HCT116 (cell line): ENCODE results near the gene ELL2. TPM values are rescaled to one million over a fixed set of nuclear protein-coding genes. Genes with fewer than 3 reads are reported as not detected.

Experiments used
- ATAC-seq: fragments of 200-7000 bp; cut with Tn5 transposase; 2 replicates; pipeline ENCODE4 v1.9.1; 2020; ENCODE audit warnings: mild to moderate bottlenecking, moderate library complexity
- BruUV-seq: library from RNA; stranded (reverse); fragments of 400-500 nt; replicated peaks from 2 replicates; lab custom pipeline; 2021; lab: Mats Ljungman, UMichigan
- CTCF ChIA-PET: fragments of 300-600 bp; sonication (Branson Sonifier 250); formaldehyde crosslinking; loops from one replicate; lab custom pipeline; 2021; ENCODE audit warnings: antibody characterized with exemption; lab: Charles Lee
- POLR2A ChIA-PET: fragments of 300-600, 350-600 bp; sonication (Branson Sonifier 250); formaldehyde crosslinking; loops from one replicate; lab custom pipeline; 2021; ENCODE audit warnings: antibody characterized with exemption; lab: Charles Lee
- RAD21 ChIA-PET, 2 experiments: fragments of 300-600 bp; sonication (Branson Sonifier 250); formaldehyde crosslinking; loops; one replicate each; lab custom pipeline; 2023; ENCODE audit warnings: low total read pairs in 2 of 2; ENCODE audit not compliant: uncharacterized antibody in 2 of 2, unreplicated experiment in 2 of 2, low non-redundant PET in 1 of 2; lab: Charles Lee
- DNase-seq: peaks from one replicate; pipeline ENCODE4 v3.0.0-alpha.2; 2010; ENCODE audit warnings: low read depth, low spot score
- H2AFZ ChIP-seq: fragments of 200-600 bp; shearing (Covaris generic), sonication (generic); 2 replicates; pipeline ENCODE4 v1.6.1; 2017; ENCODE audit warnings: low read depth, mixed run types, mixed read lengths, antibody characterized with exemption, low read length; ENCODE audit not compliant: poor library complexity, severe bottlenecking
- H3K27ac ChIP-seq: 2 replicates; pipeline ENCODE4 v1.5.1; 2012; ENCODE audit warnings: low read depth, low read length
- H3K27me3 ChIP-seq: fragments of 200-600 bp; sonication (generic); 2 replicates; pipeline ENCODE4 v1.6.1; 2016; ENCODE audit warnings: mixed run types, low read length, mixed read lengths; ENCODE audit not compliant: insufficient read depth
- H3K36me3 ChIP-seq, 2 experiments: fragments of 200-500 bp in 1 of 2; fragments of 200-600 bp in 1 of 2; sonication (Bioruptor generic) in 1 of 2; sonication (generic) in 1 of 2; 2 replicates each; pipeline versions ENCODE4 v1.5.1 to v1.6.1; 2014 to 2016; ENCODE audit warnings: low read length in 2 of 2, inconsistent platforms in 1 of 2, mixed read lengths in 1 of 2, mixed run types in 1 of 2; ENCODE audit not compliant: insufficient read depth in 2 of 2, control insufficient read depth in 1 of 2
- H3K4me1 ChIP-seq, 2 experiments: fragments of 200-600 bp in 1 of 2; sonication (generic) in 1 of 2; 2 replicates each; pipeline versions ENCODE4 v1.5.1 to v1.6.1; 2012 to 2017; ENCODE audit warnings: low read length in 2 of 2, inconsistent platforms in 1 of 2, mild to moderate bottlenecking in 1 of 2, mixed read lengths in 1 of 2, mixed run types in 1 of 2, moderate library complexity in 1 of 2; ENCODE audit not compliant: insufficient read depth in 2 of 2, control insufficient read depth in 1 of 2
- H3K4me2 ChIP-seq: fragments of 200-600 bp; sonication (generic); 2 replicates; pipeline ENCODE4 v1.6.1; 2017; ENCODE audit warnings: mixed run types, low read length, mixed read lengths
- H3K4me3 ChIP-seq, 2 experiments: fragments of 200-600 bp in 1 of 2; sonication (generic) in 1 of 2; replicated peaks in 1 of 2; 2 replicates each; pipeline ENCODE4 v1.5.1; 2011 to 2016; ENCODE audit warnings: low read length in 2 of 2, control low read depth in 1 of 2, low read depth in 1 of 2, mild to moderate bottlenecking in 1 of 2, mixed read lengths in 1 of 2, mixed run types in 1 of 2
- H3K79me2 ChIP-seq: fragments of 200-600 bp; sonication (generic); 2 replicates; pipeline ENCODE4 v1.6.1; 2017; ENCODE audit warnings: mild to moderate bottlenecking, mixed run types, low read length, moderate library complexity, mixed read lengths; ENCODE audit not compliant: insufficient read depth
- H3K9ac ChIP-seq: fragments of 200-600 bp; sonication (generic); 2 replicates; pipeline ENCODE4 v1.6.1; 2016; ENCODE audit warnings: low read length, mixed read lengths
- H3K9me2 ChIP-seq: fragments of 200-600 bp; sonication (generic), shearing (Covaris generic); 2 replicates; pipeline ENCODE4 v1.6.1; 2017; ENCODE audit warnings: mixed run types, mild to moderate bottlenecking, moderate library complexity; ENCODE audit not compliant: insufficient read depth
- H3K9me3 ChIP-seq, 2 experiments: fragments of 200-500 bp in 1 of 2; fragments of 200-600 bp in 1 of 2; sonication (Bioruptor generic) in 1 of 2; sonication (generic) in 1 of 2; 2 replicates each; pipeline ENCODE4 v1.6.1; 2014 to 2017; ENCODE audit warnings: low read length in 2 of 2, mixed read lengths in 2 of 2, inconsistent platforms in 1 of 2, low read depth in 1 of 2, mild to moderate bottlenecking in 1 of 2, mixed run types in 1 of 2, moderate library complexity in 1 of 2; ENCODE audit not compliant: control insufficient read depth in 1 of 2, insufficient read depth in 1 of 2
- H4K20me1 ChIP-seq: fragments of 200-600 bp; sonication (generic), shearing (Covaris generic); 2 replicates; pipeline ENCODE4 v1.6.1; 2017; ENCODE audit warnings: mixed run types, mild to moderate bottlenecking, moderate library complexity; ENCODE audit not compliant: insufficient read depth
- CEBPB ChIP-seq: IDR thresholded peaks from 2 replicates; pipeline ENCODE4 v1.6.1; 2012; ENCODE audit warnings: low read depth
- CTCF ChIP-seq, 3 experiments: fragments of 200-600 bp in 1 of 3; sonication (generic) in 1 of 3; IDR thresholded peaks in 2 of 3; conservative IDR thresholded peaks in 1 of 3; 2 replicates each; pipeline ENCODE4 v1.5.1; 2012 to 2017; ENCODE audit warnings: low read depth in 2 of 3, low read length in 2 of 3, antibody characterized with exemption in 1 of 3, borderline replicate concordance in 1 of 3, control low read depth in 1 of 3, mild to moderate bottlenecking in 1 of 3, mixed read lengths in 1 of 3, mixed run types in 1 of 3, moderate library complexity in 1 of 3; ENCODE audit not compliant: insufficient read depth in 1 of 3
- MAX ChIP-seq: IDR thresholded peaks from 2 replicates; pipeline ENCODE4 v1.6.1; 2012
- POLR2AphosphoS5 ChIP-seq: IDR thresholded peaks from 2 replicates; pipeline ENCODE4 v1.6.1; 2011; ENCODE audit warnings: mild to moderate bottlenecking, low read depth, low read length, moderate library complexity
- SIN3A ChIP-seq: IDR thresholded peaks from 2 replicates; pipeline ENCODE4 v1.6.1; 2012; ENCODE audit warnings: low read depth
- SP1 ChIP-seq: IDR thresholded peaks from 2 replicates; pipeline ENCODE4 v1.6.1; 2012; ENCODE audit warnings: low read depth
- SRF ChIP-seq: IDR thresholded peaks from 2 replicates; pipeline ENCODE4 v1.6.1; 2012; ENCODE audit warnings: low read depth
- YY1 ChIP-seq: IDR thresholded peaks from 2 replicates; pipeline ENCODE4 v1.6.1; 2011; ENCODE audit warnings: low read length, low read depth, moderate library complexity, mild to moderate bottlenecking; ENCODE audit not compliant: insufficient replicate concordance; ENCODE audit errors: extremely low read depth
- ZFX ChIP-seq: fragments of 450-650 bp; IDR thresholded peaks from 2 replicates; pipeline ENCODE4 v1.6.1; 2017
- intact Hi-C: fragments of 100-400 bp; cut with micrococcal nuclease; formaldehyde crosslinking; loops from 2 replicates; pipeline ENCODE4 v1.10.0; 2022
- total RNA-seq: library from RNA; stranded (reverse); gene quantifications from one replicate; pipeline ENCODE4 v1.2.1, GENCODE V29; 2021; ENCODE audit not compliant: unreplicated experiment

The ELL2 gene
- total RNA-seq, 1 experiment from 2014 or later: 29.8 TPM

- CTCF ChIA-PET: interaction anchor here (2.8 kb wide), 1 partner anchor 475 kb away, joined by 11 read pairs; no protein-coding TSS in a partner anchor
- ATAC-seq: 0 out of 2 replicates have a peak, but pooled peaks have one; percentile 19
- Histone ChIP-seq H3K9ac (no peak overlapping the region), H3K9me3 (no peaks in the 10 kb centered on the region), H4K20me1 (no peaks in the 10 kb centered on the region), H3K4me2 (peak overlapping the region; percentile 62), H3K36me3 (no peaks in the 10 kb centered on the region), H3K79me2 (no peaks in the 10 kb centered on the region), H3K4me3 (peak overlapping the region in 1 of 2 experiments; percentile 3; a peak in 1 of 4 replicates), H3K4me1 (peaks cover 6 to 40% of the 10 kb centered on the region in 2 experiments; a peak in 3 of 4 replicates), H2AFZ (peak overlapping the region; percentile 79), H3K27ac (no peak overlapping the region), H3K9me2 (no peaks in the 10 kb centered on the region), H3K27me3 (no peaks in the 10 kb centered on the region)
- intact Hi-C loops: no loop called here
- peak; percentile 30; the same call in 1 of the 2 replicates for TF ChIP-seq SP1
- no peak for TF ChIP-seq CTCF (IDR thresholded peaks at IDR 0.05 in 2 of 3, conservative IDR thresholded peaks at IDR 0.05 in 1 of 3; ENCODE audit: borderline replicate concordance in 1 of 3, insufficient read depth in 1 of 3, low read depth in 2 of 3, low read length in 2 of 3)
- no peak for TF ChIP-seq SRF
- TF ChIP-seq CEBPB: peak; percentile 87
- TF ChIP-seq MAX: peak; percentile 40
- RAD21 ChIA-PET: no interaction called here
- peak; percentile 24 for DNase-seq
- BruUV-seq: no TSS peak
- POLR2A ChIA-PET: interaction anchor here (0.6 kb wide), 1 partner anchor 12 kb away, joined by 4 read pairs; no protein-coding TSS in a partner anchor
Observed at GRCh38 chr5:95861221-95861863, 100.3 kb downstream of the ELL2 start.

GRCh38 chr5:95859661-95860060 lies 102.0 kb downstream of the ELL2 start:
- no peak for TF ChIP-seq SRF
- TF ChIP-seq ZFX: no peak
- TF ChIP-seq POLR2AphosphoS5: no peak
- TF ChIP-seq YY1: no peak
- no peak for TF ChIP-seq CTCF (IDR thresholded peaks at IDR 0.05 in 2 of 3, conservative IDR thresholded peaks at IDR 0.05 in 1 of 3; ENCODE audit: borderline replicate concordance in 1 of 3, insufficient read depth in 1 of 3, low read depth in 2 of 3, low read length in 2 of 3)
- no peak for TF ChIP-seq SIN3A
- Histone ChIP-seq H3K9me3 (no peaks in the 10 kb centered on the region), H3K9ac (no peak overlapping the region), H2AFZ (peak overlapping the region; percentile 93), H3K4me3 (no peak overlapping the region), H3K4me2 (peak overlapping the region; percentile 89), H3K79me2 (no peaks in the 10 kb centered on the region), H3K4me1 (peaks cover 6 to 40% of the 10 kb centered on the region in 2 experiments; a peak in 3 of 4 replicates), H3K9me2 (no peaks in the 10 kb centered on the region), H3K36me3 (no peaks in the 10 kb centered on the region), H4K20me1 (no peaks in the 10 kb centered on the region), H3K27me3 (no peaks in the 10 kb centered on the region), H3K27ac (no peak overlapping the region)
- DNase-seq (no peak), ATAC-seq (no peak)
- intact Hi-C loops: no loop called here
- ChIA-PET RAD21 (no interaction called here), POLR2A (interaction anchor here (0.9 kb wide), 1 partner anchor 477 kb away, joined by 3 read pairs; no protein-coding TSS in a partner anchor), CTCF (interaction anchor here (1.0 to 2.1 kb wide), 7 partner anchors 78 to 485 kb away, joined by 3 to 12 read pairs (median 4); no protein-coding TSS in a partner anchor)
- BruUV-seq: no TSS peak
